Endothelial cell of umbilical vein (primary cell): ENCODE results near the gene ZIC1. TPM values are rescaled to one million over a fixed set of nuclear protein-coding genes. Genes with fewer than 3 reads are reported as not detected.

ENCODE experiments used
- BruUV-seq: library from RNA; stranded (reverse); fragments of 400-500 nt; replicated peaks from 2 replicates; lab custom pipeline; 2021; lab: Mats Ljungman, UMichigan
- CTCF ChIA-PET: fragments of 300-600, 350-600 bp; sonication (Branson Sonifier 250); formaldehyde crosslinking; loops from one replicate; lab custom pipeline; 2021; ENCODE audit warnings: antibody characterized with exemption, inconsistent platforms; lab: Charles Lee
- POLR2A ChIA-PET: fragments of 300-600, 350-600 bp; sonication (Branson Sonifier 250); formaldehyde crosslinking; loops from one replicate; lab custom pipeline; 2021; ENCODE audit warnings: antibody characterized with exemption, inconsistent platforms; lab: Charles Lee
- DNase-seq: peaks from one replicate; pipeline ENCODE4 v3.0.0-alpha.2; 2011; ENCODE audit warnings: low read depth, low spot score
- FAIRE-seq: peaks from 2 replicates; lab custom pipeline; 2011; peaks lifted over from hg19 to GRCh38; lab: Jason Lieb, UNC
- H2AFZ ChIP-seq: 2 replicates; pipeline ENCODE4 v1.6.0; 2012; ENCODE audit warnings: low read depth, low read length, control low read depth, inconsistent platforms
- H3K27ac ChIP-seq: 2 replicates; pipeline ENCODE4 v1.5.1; 2011; ENCODE audit warnings: low read depth, mild to moderate bottlenecking, control low read depth, low read length, moderate library complexity; ENCODE audit not compliant: insufficient read depth
- H3K27me3 ChIP-seq, 2 experiments: 2 replicates each; pipeline versions ENCODE4 v1.6.0 to v1.6.1; 2011; ENCODE audit warnings: low read length in 2 of 2, mixed read lengths in 1 of 2; ENCODE audit not compliant: control insufficient read depth in 2 of 2, insufficient read depth in 2 of 2
- H3K36me3 ChIP-seq, 2 experiments: 2 replicates in 1 of 2; 3 replicates in 1 of 2; pipeline ENCODE4 v1.5.1; 2011; ENCODE audit warnings: low read length in 2 of 2, mild to moderate bottlenecking in 1 of 2, moderate library complexity in 1 of 2; ENCODE audit not compliant: control insufficient read depth in 2 of 2, insufficient read depth in 2 of 2; ENCODE audit errors: extremely low read depth in 1 of 2
- H3K4me1 ChIP-seq: 3 replicates; pipeline ENCODE4 v1.5.1; 2011; ENCODE audit warnings: mild to moderate bottlenecking, low read length; ENCODE audit not compliant: control insufficient read depth, insufficient read depth; ENCODE audit errors: extremely low read depth
- H3K4me2 ChIP-seq: 2 replicates; pipeline ENCODE4 v1.6.1; 2011; ENCODE audit warnings: low read length, control low read depth, mixed read lengths; ENCODE audit not compliant: insufficient read depth
- H3K4me3 ChIP-seq, 3 experiments: fragments of 200-600 bp in 1 of 3; sonication (generic), shearing (Covaris generic) in 1 of 3; replicated peaks in 1 of 3; 2 replicates each; pipeline ENCODE4 v1.5.1; 2011 to 2016; ENCODE audit warnings: control low read depth in 3 of 3, low read length in 3 of 3, mild to moderate bottlenecking in 2 of 3, inconsistent platforms in 1 of 3, low read depth in 1 of 3, moderate library complexity in 1 of 3; ENCODE audit not compliant: insufficient read depth in 1 of 3
- H3K79me2 ChIP-seq: 2 replicates; pipeline ENCODE4 v1.6.0; 2012; ENCODE audit warnings: low read length, inconsistent platforms; ENCODE audit not compliant: control insufficient read depth, insufficient read depth
- H3K9ac ChIP-seq: replicated peaks from 2 replicates; pipeline ENCODE3; 2011; ENCODE audit warnings: low read length, control low read depth; ENCODE audit not compliant: insufficient read depth; ENCODE audit errors: extremely low read depth
- H3K9me1 ChIP-seq: replicated peaks from 3 replicates; pipeline ENCODE4 v1.6.0; 2011; ENCODE audit warnings: mild to moderate bottlenecking, low read length; ENCODE audit not compliant: control insufficient read depth, insufficient read depth; ENCODE audit errors: extremely low read depth
- H3K9me3 ChIP-seq: replicated peaks from 2 replicates; pipeline ENCODE4 v1.5.1; 2012; ENCODE audit warnings: low read length, inconsistent platforms; ENCODE audit not compliant: control insufficient read depth, insufficient read depth
- H4K20me1 ChIP-seq: replicated peaks from 2 replicates; pipeline ENCODE3; 2011; ENCODE audit warnings: mild to moderate bottlenecking, low read length; ENCODE audit not compliant: control insufficient read depth, insufficient read depth; ENCODE audit errors: extremely low read depth
- EZH2 ChIP-seq: IDR thresholded peaks from 2 replicates; pipeline ENCODE4 v1.6.1; 2012; ENCODE audit warnings: borderline replicate concordance, low read depth, mild to moderate bottlenecking, moderate library complexity, low read length, inconsistent platforms; ENCODE audit not compliant: severe bottlenecking
- GATA2 ChIP-seq: IDR thresholded peaks from 2 replicates; pipeline ENCODE4 v1.7.0; 2011; ENCODE audit warnings: low read depth, mild to moderate bottlenecking, moderate library complexity, mixed read lengths, low read length; ENCODE audit not compliant: insufficient read length, insufficient read depth
- POLR2AphosphoS5 ChIP-seq: IDR thresholded peaks from 2 replicates; pipeline ENCODE4 v1.6.1; 2012; ENCODE audit warnings: low read depth, mild to moderate bottlenecking, control low read depth, low read length, moderate library complexity; ENCODE audit not compliant: insufficient read depth
- dilution Hi-C: fragments of 300-500 bp; cut with MboI; formaldehyde crosslinking; loops from one replicate; pipeline ENCODE4 v1.15.0; 2019; ENCODE audit warnings: low sequenced_read_pairs; ENCODE audit not compliant: extremely low pct_ligation_motif_present
- intact Hi-C: fragments of 100-400 bp; cut with micrococcal nuclease; formaldehyde crosslinking; loops from one replicate; pipeline ENCODE4 v1.10.0; 2022
- polyA plus RNA-seq, 4 experiments: library from polyadenylated mRNA; depleted of rRNA in 3 of 4; stranded (reverse) in 3 of 4; unstranded in 1 of 4; fragments of >200 nt; gene quantifications; 2 replicates each; pipeline versions ENCODE4 v1.2.1 to v1.2.3, GENCODE V29; 2011 to 2012; ENCODE audit warnings: missing spikeins in 1 of 4
- total RNA-seq: library from RNA; stranded (reverse); gene quantifications from 2 replicates; pipeline ENCODE4 v1.2.3, GENCODE V29; 2021
- TF ChIP-seq, protein P1 (sequence below): IDR thresholded peaks from 2 replicates; pipeline ENCODE4 v1.6.1; 2011; ENCODE audit not compliant: insufficient read depth, insufficient read length

Gene ZIC1
- total and polyA plus RNA-seq, 2 donors (not counting 3 experiments of a cell fraction or from before 2014, with no cell fraction given), result not detected

DNA sequence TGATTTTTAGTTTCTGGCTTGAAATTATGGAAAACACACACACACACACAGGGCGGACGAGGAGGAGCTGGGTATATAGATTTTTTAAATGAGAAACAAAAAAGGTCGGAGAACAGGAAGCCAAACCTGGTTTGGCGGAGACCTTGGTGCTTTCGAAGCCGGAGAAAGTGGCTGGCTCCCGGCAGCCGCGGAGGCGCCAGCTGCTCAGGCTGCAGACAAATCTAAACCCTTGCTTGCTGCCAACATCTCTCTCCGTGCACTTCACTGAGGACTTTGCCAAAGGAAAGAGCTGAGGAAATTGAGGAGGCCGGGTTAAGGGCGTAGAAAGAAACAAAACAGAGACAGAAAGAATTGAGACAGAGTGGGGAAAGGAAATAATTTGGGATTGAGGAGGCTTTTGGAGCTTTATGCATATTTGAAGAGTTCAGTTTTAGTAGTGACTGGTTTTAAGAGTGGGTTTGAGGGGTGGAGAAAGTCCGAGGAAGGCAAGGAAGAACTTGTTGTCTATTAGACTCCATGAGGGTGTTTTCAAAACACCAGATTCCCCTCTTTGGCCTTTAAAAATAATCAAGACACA is 2.2 kb downstream of the ZIC1 start:
- Histone ChIP-seq H3K79me2 (no peaks in the 10 kb centered on the region), H3K27ac (no peak overlapping the region), H3K4me1 (peaks cover 6% of the 10 kb centered on the region), H4K20me1 (no peaks in the 10 kb centered on the region), H3K4me2 (peak overlapping the region; percentile 1), H2AFZ (no peak overlapping the region), H3K9ac (no peak overlapping the region), H3K36me3 (no peaks in the 10 kb centered on the region), H3K9me3 (no peaks in the 10 kb centered on the region), H3K9me1 (no peaks in the 10 kb centered on the region), H3K27me3 (peaks cover 89 to 98% of the 10 kb centered on the region in 2 experiments), H3K4me3 (no peak overlapping the region)
- intact Hi-C loops, result loop anchor here (5.0 to 10.0 kb wide), 3 partner anchors 287 to 664 kb away; no protein-coding TSS in a partner anchor
- CTCF ChIA-PET, result interaction anchor here (1.1 to 2.1 kb wide), 6 partner anchors 19 to 666 kb away, joined by 3 to 12 read pairs (median 4); no protein-coding TSS in a partner anchor
- no TSS peak for BruUV-seq
- TF ChIP-seq POLR2AphosphoS5 (no peak), EZH2 (peak; percentile 65)
- TF ChIP-seq, protein P1, sequence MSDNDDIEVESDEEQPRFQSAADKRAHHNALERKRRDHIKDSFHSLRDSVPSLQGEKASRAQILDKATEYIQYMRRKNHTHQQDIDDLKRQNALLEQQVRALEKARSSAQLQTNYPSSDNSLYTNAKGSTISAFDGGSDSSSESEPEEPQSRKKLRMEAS, result no peak
- no peak for FAIRE-seq
- POLR2A ChIA-PET, result no interaction called here
- DNase-seq, result no peak
- dilution Hi-C loops, result no loop called here

DNA sequence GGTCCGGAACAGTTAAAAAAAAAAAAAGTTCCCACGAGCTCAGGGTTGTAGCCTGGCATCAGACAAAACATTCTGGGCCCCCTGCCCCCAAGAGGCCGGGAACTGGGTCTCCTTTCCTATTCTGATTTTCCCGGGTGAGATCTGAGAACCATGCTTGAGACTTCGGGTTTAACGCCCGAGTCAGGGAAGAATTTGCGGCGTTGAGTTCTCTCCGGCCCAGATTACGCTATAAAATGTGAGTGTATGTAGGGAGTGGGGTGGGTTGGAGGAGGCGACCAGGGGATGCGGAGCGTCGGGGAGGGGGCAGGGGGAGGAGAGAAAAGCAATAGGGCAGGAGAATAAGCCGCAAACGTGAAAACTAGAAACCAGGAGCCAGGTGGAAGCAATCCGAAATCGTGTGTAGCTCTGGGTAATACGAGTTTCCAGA is 2.7 kb downstream of the ZIC1 start:
- no peaks in the 10 kb centered on the region for H3K79me2 ChIP-seq
- no TSS peak for BruUV-seq
- CTCF ChIA-PET, result interaction anchor here (1.1 to 2.1 kb wide), 6 partner anchors 20 to 665 kb away, joined by 3 to 12 read pairs (median 4); no protein-coding TSS in a partner anchor
- H3K9me3 ChIP-seq, result no peaks in the 10 kb centered on the region
- H3K27ac ChIP-seq, result no peak overlapping the region
- FAIRE-seq (no peak), DNase-seq (no peak)
- H3K9ac ChIP-seq, result no peak overlapping the region
- H4K20me1 ChIP-seq, result no peaks in the 10 kb centered on the region
- H3K4me3 ChIP-seq, result no peak overlapping the region
- no peaks in the 10 kb centered on the region for H3K36me3 ChIP-seq
- dilution Hi-C loops (no loop called here), intact Hi-C loops (loop anchor here (2.0 to 10.0 kb wide), 4 partner anchors 287 to 665 kb away; no protein-coding TSS in a partner anchor)
- H3K4me1 ChIP-seq, result peaks cover 6% of the 10 kb centered on the region
- POLR2A ChIA-PET, result no interaction called here
- TF ChIP-seq, protein P1, result no peak
- TF ChIP-seq GATA2 (no peak), EZH2 (peak; percentile 5)
- no peaks in the 10 kb centered on the region for H3K9me1 ChIP-seq
- H3K4me2 ChIP-seq, result no peak overlapping the region
- peaks cover 89 to 98% of the 10 kb centered on the region in 2 experiments for H3K27me3 ChIP-seq
- no peak overlapping the region for H2AFZ ChIP-seq
